ENCODE results near the gene REL.

The REL gene

DNA sequence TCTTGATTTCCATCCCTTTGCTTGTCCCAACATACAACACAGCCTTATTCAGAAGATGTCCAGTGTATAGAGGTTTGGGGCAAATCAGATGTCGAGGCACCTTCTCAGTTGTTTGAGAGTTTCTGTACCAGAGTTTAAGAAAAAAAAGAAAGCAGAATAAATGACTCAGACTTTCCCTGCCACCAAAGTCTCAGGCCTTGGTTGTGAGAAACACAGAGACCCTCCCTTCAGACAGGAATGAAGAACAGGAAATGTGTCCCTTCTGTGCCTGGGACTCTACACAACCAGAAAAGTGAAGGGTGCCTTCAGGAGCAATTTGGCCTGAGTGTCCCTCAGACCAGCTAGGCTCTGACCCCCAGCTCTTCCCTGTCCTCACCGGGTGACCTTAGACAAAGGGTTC is 37.3 kb upstream of the REL start:
- Histone ChIP-seq H3K36me3 (ENCODE audit: low read depth) (no peaks in the 10 kb centered on the region), H3K9me3 (ENCODE audit: severe bottlenecking) (no peaks in the 10 kb centered on the region), H3K4me3 (ENCODE audit: severe bottlenecking) (no peak overlapping the region), H3K4me1 (ENCODE audit: insufficient read depth, poor library complexity, severe bottlenecking) (no peaks in the 10 kb centered on the region), H3K27me3 (ENCODE audit: insufficient read depth, poor library complexity, severe bottlenecking) (no peaks in the 10 kb centered on the region), H3K27ac (ENCODE audit: poor library complexity, severe bottlenecking) (no peak overlapping the region)
- DNase-seq (ENCODE audit: low spot score) (no peak), ATAC-seq (ENCODE audit: low read depth) (no peak)
- no peak for TF ChIP-seq CTCF (IDR thresholded peaks at IDR 0.05; ENCODE audit: poor library complexity, severe bottlenecking)

DNA sequence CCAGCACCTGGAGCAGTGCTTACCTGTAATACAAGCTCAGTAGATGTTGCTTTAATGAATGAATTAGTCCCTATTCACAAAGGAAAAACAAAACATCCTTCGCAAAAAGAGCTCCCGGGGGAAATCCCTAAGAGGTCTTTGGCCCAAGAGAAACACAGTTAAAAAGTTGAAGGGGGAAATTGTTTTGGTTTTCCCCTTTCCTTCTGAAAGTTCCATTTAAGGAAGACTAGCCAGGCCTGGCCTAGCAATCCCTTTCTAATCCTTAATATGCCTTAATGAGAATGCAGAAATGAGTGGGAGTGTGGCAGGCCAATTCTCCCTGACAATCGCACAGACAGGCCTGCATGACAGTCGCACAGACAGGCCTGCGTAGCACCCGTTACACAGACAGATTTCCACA is 33.5 kb upstream of the REL start:
- Histone ChIP-seq H3K4me1 (ENCODE audit: insufficient read depth, poor library complexity, severe bottlenecking) (no peaks in the 10 kb centered on the region), H3K27ac (ENCODE audit: poor library complexity, severe bottlenecking) (no peak overlapping the region), H3K4me3 (ENCODE audit: severe bottlenecking) (no peak overlapping the region), H3K36me3 (ENCODE audit: low read depth) (no peaks in the 10 kb centered on the region), H3K9me3 (ENCODE audit: severe bottlenecking) (no peaks in the 10 kb centered on the region), H3K27me3 (ENCODE audit: insufficient read depth, poor library complexity, severe bottlenecking) (no peaks in the 10 kb centered on the region)
- ATAC-seq (ENCODE audit: low read depth) (no peak), DNase-seq (ENCODE audit: low spot score) (no peak)
- TF ChIP-seq CTCF (IDR thresholded peaks at IDR 0.05; ENCODE audit: poor library complexity, severe bottlenecking): no peak

DNA sequence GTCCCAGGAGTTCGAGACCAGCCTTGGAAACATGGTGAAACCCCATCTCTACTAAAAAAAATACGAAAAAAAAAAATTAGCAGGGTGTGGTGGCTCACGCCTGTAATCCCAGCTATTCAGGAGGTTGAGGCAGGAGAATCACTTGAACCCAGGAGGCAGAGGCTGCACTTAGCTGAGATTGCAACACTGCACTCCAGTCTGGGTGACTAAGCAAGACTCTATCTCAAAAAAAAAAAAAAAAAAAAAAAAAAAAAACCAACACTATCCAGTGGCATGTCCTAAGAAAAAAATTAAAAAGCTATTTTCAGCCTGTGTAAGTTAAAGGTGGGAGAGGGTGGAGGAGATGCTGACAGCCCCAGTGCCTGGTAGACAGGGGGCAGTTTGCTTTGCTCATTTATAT is 32.2 kb upstream of the REL start:
- Histone ChIP-seq H3K9me3 (ENCODE audit: severe bottlenecking) (no peaks in the 10 kb centered on the region), H3K36me3 (ENCODE audit: low read depth) (no peaks in the 10 kb centered on the region), H3K27ac (ENCODE audit: poor library complexity, severe bottlenecking) (no peak overlapping the region), H3K4me1 (ENCODE audit: insufficient read depth, poor library complexity, severe bottlenecking) (no peaks in the 10 kb centered on the region), H3K27me3 (ENCODE audit: insufficient read depth, poor library complexity, severe bottlenecking) (no peaks in the 10 kb centered on the region), H3K4me3 (ENCODE audit: severe bottlenecking) (no peak overlapping the region)
- ATAC-seq (ENCODE audit: low read depth) (no peak), DNase-seq (ENCODE audit: low spot score) (no peak)
- TF ChIP-seq CTCF (IDR thresholded peaks at IDR 0.05; ENCODE audit: poor library complexity, severe bottlenecking): no peak

DNA sequence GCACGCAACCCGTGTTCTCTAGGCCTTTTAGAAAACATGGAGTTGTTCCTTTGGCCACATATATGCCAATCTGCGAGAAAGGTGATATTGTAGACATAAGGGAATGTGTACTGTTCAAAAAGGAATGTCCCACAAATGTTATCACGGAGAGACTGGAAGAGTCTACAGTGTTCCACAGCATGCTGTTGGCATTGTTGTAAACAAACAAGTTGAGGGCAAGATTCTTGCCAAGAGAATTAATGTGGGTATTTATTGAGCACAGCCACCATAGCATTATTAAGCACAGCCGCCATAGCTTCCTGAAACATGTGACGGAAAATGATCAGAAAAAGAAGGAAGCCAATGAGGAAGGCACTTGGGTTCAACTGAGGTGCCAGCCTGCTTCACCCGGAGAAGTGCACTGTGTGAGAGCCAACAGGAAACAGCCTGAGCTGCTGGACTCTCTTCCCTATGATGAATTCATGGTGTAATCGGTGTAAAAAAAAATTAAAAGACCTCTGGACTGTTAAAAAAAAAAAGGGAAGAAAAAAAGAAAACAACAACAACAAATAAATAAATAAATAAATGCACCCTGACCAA is 29.0 kb upstream of the REL start:
- Histone ChIP-seq H3K27me3 (ENCODE audit: insufficient read depth, poor library complexity, severe bottlenecking) (no peaks in the 10 kb centered on the region), H3K4me1 (ENCODE audit: insufficient read depth, poor library complexity, severe bottlenecking) (peaks cover 4% of the 10 kb centered on the region), H3K9me3 (ENCODE audit: severe bottlenecking) (no peaks in the 10 kb centered on the region), H3K36me3 (ENCODE audit: low read depth) (no peaks in the 10 kb centered on the region), H3K27ac (ENCODE audit: poor library complexity, severe bottlenecking) (no peak overlapping the region), H3K4me3 (ENCODE audit: severe bottlenecking) (no peak overlapping the region)
- ATAC-seq (ENCODE audit: low read depth): no peak
- no peak for DNase-seq (ENCODE audit: low spot score)
- TF ChIP-seq CTCF (IDR thresholded peaks at IDR 0.05; ENCODE audit: poor library complexity, severe bottlenecking): no peak

DNA sequence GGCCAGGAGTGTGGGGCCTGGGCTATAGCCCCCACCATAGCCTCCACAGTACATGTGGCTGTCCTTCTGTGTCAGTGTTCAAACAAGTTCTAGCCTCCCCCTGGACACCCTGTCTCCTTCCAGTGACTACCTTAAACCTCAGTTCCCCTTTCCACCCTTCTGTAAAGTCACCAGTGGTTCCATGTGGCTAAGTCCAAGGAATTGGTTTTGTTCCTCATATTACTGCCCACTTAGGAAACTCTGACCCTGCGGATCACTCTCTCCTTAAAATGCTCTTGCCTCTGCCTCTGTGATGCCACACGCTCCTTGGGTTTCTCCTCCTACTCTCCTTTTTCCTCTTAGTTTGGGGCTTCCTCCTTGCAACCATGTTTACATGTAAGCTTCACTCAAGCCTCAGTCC is 27.8 kb upstream of the REL start:
- H3K27ac ChIP-seq (ENCODE audit: poor library complexity, severe bottlenecking): no peak overlapping the region
- H3K9me3 ChIP-seq (ENCODE audit: severe bottlenecking): no peaks in the 10 kb centered on the region
- DNase-seq (ENCODE audit: low spot score) (no peak), ATAC-seq (ENCODE audit: low read depth) (no peak)
- H3K4me1 ChIP-seq (ENCODE audit: insufficient read depth, poor library complexity, severe bottlenecking): peaks cover 4% of the 10 kb centered on the region
- H3K4me3 ChIP-seq (ENCODE audit: severe bottlenecking): no peak overlapping the region
- H3K36me3 ChIP-seq (ENCODE audit: low read depth): no peaks in the 10 kb centered on the region
- H3K27me3 ChIP-seq (ENCODE audit: insufficient read depth, poor library complexity, severe bottlenecking): no peaks in the 10 kb centered on the region
- TF ChIP-seq CTCF (IDR thresholded peaks at IDR 0.05; ENCODE audit: poor library complexity, severe bottlenecking): no peak

Measured in RWPE2 (cell line).